Measurements from ENCODE around the gene CARD9. TPM values are rescaled to one million over a fixed set of nuclear protein-coding genes. Genes with fewer than 3 reads are reported as not detected.

The CARD9 gene
- total RNA-seq, 4 donors from 2014 or later, result 0.57 to 1.1 (median 1.0) TPM

DNA sequence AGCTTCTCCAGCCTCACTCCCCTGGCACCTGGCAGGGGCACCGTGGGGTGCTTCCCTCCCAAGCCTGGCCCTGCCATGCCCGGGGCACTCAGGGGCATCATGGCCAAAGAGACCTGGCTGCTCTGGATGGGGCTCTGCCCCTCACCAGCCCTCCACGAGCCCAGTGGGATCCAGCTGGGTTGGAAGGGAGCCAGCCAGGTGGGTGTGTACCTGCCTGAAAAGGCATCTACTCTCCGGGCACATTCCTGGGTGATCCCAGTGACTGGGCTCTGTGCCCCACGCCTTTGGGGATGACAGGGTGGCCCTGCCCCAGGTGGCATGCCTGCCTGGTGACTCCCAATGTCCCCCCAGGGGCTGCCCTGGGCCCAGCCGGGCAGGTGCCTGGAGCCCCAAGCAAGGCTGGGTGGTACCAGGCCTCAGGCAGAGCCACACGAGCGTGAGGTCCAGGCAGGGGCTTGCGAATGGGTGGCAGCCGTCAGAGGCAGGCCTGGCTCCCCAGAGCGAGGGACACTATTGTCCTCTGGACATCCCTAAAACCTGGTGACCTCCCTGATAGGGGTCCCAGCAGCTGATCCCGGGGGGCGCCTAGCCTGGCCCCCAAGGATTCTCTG, 45.4 kb downstream of the CARD9 start:
- Histone ChIP-seq H3K27ac (peak overlapping the region; percentile 66 to 87 (median 76)), H3K27me3 (peaks cover 0 to 33% (median 0%) of the 10 kb centered on the region in 4 donors), H3K9me3 (no peaks in the 10 kb centered on the region), H3K4me1 (peaks cover 17 to 58% (median 22%) of the 10 kb centered on the region in 3 donors), H3K4me3 (peak overlapping the region; percentile 39 to 79 (median 57)), H3K36me3 (no peaks in the 10 kb centered on the region)
- no peak for DNase-seq
- no peak for TF ChIP-seq CTCF (IDR thresholded peaks at IDR 0.05)
- intact Hi-C loops (cut with DNase I), result no loop called here
- WGBS, 2 donors, result no CpG with 5 or more reads among the region's 13 CpGs

DNA sequence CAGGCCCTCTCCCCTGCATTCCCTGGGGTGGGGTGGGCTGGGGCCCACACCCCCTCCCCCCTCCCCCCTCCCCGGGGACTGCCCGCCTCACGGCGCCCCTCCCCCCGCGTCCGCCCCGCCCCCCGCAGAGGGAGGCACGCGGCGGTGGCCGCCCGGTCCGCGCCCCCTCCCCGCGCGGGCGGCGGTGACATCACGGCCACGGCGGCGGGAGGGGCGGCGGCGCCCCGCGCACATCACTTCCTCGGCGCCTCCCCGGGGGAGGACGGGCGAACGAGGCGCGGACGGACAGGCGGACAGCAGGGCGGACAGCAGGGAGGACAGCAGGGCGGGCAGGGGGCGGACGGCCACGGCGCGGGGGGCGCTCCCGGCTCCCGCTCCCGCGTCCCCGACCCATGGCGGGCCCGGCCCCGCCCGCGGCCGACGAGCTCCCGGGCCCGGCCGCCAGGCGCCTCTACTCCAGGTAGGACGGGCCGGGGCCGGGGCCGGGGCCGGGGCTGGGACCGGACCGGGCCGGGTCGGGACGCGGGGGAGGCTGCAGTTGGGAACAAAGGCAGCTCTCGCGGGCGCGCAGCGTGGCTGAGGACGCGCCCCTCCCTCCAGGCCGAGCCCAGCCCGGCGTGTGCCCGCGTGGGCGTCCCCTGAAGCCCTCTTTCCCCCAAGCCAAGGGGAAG, 46.0 kb downstream of the CARD9 start, which contains the start of gene GPSM1:
TSS of gene GPSM1 (plus strand) at position 236 of the 671 bp plus-strand sequence. CDS start at position 393, 157 bp downstream.
- no peaks in the 10 kb centered on the region for H3K9me3 ChIP-seq
- peak in 1 of 6 experiments; percentile 10 for TF ChIP-seq CTCF (IDR thresholded peaks at IDR 0.05)
- TF ChIP-seq POLR2A (IDR thresholded peaks at IDR 0.05), result peak in 2 of 4 donors; percentile 10 to 40
- no CpG with 5 or more reads among the region's 88 CpGs for WGBS, 2 donors
- peaks cover 0 to 39% (median 0%) of the 10 kb centered on the region in 4 donors for H3K27me3 ChIP-seq
- peaks cover 17 to 63% (median 22%) of the 10 kb centered on the region in 3 donors for H3K4me1 ChIP-seq
- DNase-seq, result no peak
- H3K36me3 ChIP-seq, result no peaks in the 10 kb centered on the region
- intact Hi-C loops (cut with DNase I), result no loop called here
- H3K27ac ChIP-seq, result peak within 1 kb of the TSS; percentile 66 to 87 (median 76)
- H3K4me3 ChIP-seq, result peak within 1 kb of the TSS; percentile 39 to 79 (median 57)

DNA sequence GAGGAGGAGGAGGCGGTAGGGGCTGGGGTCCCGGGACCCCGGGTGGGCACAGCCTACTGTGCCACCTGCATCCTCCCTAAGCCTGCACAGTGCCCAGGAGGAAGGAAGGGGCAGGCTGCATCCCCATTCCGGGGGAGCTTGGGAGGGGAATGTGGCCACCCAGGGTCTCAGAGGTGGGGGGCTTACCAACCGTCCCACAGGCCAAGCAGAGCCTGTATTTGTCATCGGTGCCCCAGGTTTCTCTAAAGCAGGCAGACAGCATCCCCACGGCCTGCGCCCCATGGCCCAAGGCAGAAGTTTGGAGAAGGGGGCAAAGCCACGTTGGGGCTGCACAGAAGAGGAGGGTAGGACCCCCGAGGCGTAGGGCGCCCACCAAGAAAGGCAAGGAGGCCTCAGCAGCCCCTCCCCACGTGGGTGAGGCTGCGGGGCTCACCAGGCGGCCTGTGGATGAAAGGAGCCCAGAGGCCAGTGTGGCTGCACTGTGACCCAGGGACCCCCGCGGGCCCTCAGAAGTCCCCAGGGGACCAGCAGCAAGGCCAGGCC, 46.6 kb downstream of the CARD9 start:
- peaks cover 17 to 61% (median 22%) of the 10 kb centered on the region in 3 donors for H3K4me1 ChIP-seq
- peaks cover 0 to 43% (median 0%) of the 10 kb centered on the region in 4 donors for H3K27me3 ChIP-seq
- H3K9me3 ChIP-seq, result no peaks in the 10 kb centered on the region
- intact Hi-C loops (cut with DNase I), result no loop called here
- WGBS, 2 donors, result 40% methylated on average over 13 of the region's 17 CpGs; no CpG with 5 or more reads in 1 of the 2 donors
- TF ChIP-seq CTCF (IDR thresholded peaks at IDR 0.05) (no peak), POLR2A (IDR thresholded peaks at IDR 0.05) (no peak)
- peak overlapping the region; percentile 39 to 79 (median 57) for H3K4me3 ChIP-seq
- H3K27ac ChIP-seq, result peak overlapping the region; percentile 56 to 87 (median 74)
- no peaks in the 10 kb centered on the region for H3K36me3 ChIP-seq
- DNase-seq, result no peak

GRCh38 chr9:136326061-136326760, 47.3 kb downstream of the CARD9 start:
- H3K4me3 ChIP-seq, result peak overlapping the region in 2 of 4 donors; percentile 65 to 79
- DNase-seq, result no peak
- H3K36me3 ChIP-seq, result no peaks in the 10 kb centered on the region
- peak overlapping the region; percentile 56 to 87 (median 74) for H3K27ac ChIP-seq
- no peaks in the 10 kb centered on the region for H3K9me3 ChIP-seq
- peaks cover 0 to 43% (median 0%) of the 10 kb centered on the region in 4 donors for H3K27me3 ChIP-seq
- 10 to 67% methylated on average over 2 to 20 of the region's 28 CpGs for WGBS, 2 donors
- H3K4me1 ChIP-seq, result peaks cover 17 to 58% (median 22%) of the 10 kb centered on the region in 3 donors
- intact Hi-C loops (cut with DNase I), result no loop called here
- TF ChIP-seq CTCF (IDR thresholded peaks at IDR 0.05) (no peak), POLR2A (IDR thresholded peaks at IDR 0.05) (no peak)

Data from esophagus squamous epithelium (tissue), 5 donors.